GM12878 (cell line): ENCODE data around the gene STX12. TPM values are rescaled to one million over a fixed set of nuclear protein-coding genes. Genes with fewer than 3 reads are reported as not detected.
"Not testable (repeated sequence)": the region's sequence is repeated elsewhere in the genome, so short reads cannot be mapped to it uniquely, and the experiment has no call there.

Experiments
- ATAC-seq: fragments of 200-7000 bp; cut with Tn5 transposase; 3 replicates; pipeline ENCODE4 v1.9.1; 2020; ENCODE audit warnings: mild to moderate bottlenecking, moderate library complexity
- BruUV-seq: library from RNA; stranded (reverse); fragments of 400-500 nt; replicated peaks from 2 replicates; lab custom pipeline; 2021; lab: Mats Ljungman, UMichigan
- CTCF ChIA-PET: fragments of 300-600 bp; sonication (Branson Sonifier 250); formaldehyde crosslinking; extraction: SDS; loops from one replicate; lab custom pipeline; 2021; ENCODE audit warnings: inconsistent platforms; lab: Yijun Ruan, JAX
- POLR2A ChIA-PET: fragments of 350-600 bp; formaldehyde crosslinking; extraction: SDS; loops from one replicate; lab custom pipeline; 2021; ENCODE audit warnings: inconsistent platforms; lab: Charles Lee
- RAD21 ChIA-PET: fragments of 300-600 bp; sonication (Branson Sonifier 250); formaldehyde crosslinking; loops from one replicate; lab custom pipeline; 2023; ENCODE audit warnings: antibody characterized with exemption; ENCODE audit not compliant: unreplicated experiment; lab: Charles Lee
- SMC1A ChIA-PET: fragments of 300-600 bp; sonication (Branson Sonifier 250); formaldehyde crosslinking; loops from one replicate; lab custom pipeline; 2023; ENCODE audit not compliant: unreplicated experiment, uncharacterized antibody; lab: Charles Lee
- DNase-seq: peaks from one replicate; pipeline ENCODE4 v3.0.0-alpha.2; 2011; ENCODE audit warnings: low read depth, low spot score
- FAIRE-seq: peaks from 3 replicates; lab custom pipeline; 2011; peaks lifted over from hg19 to GRCh38; lab: Jason Lieb, UNC
- H2AFZ ChIP-seq: 2 replicates; pipeline ENCODE4 v1.6.0; 2011; ENCODE audit warnings: low read depth, low read length, control low read depth; ENCODE audit not compliant: control insufficient read depth
- H3K27ac ChIP-seq: 2 replicates; pipeline ENCODE4 v1.5.1; 2011; ENCODE audit warnings: control low read depth; ENCODE audit not compliant: control insufficient read depth, insufficient read depth
- H3K27me3 ChIP-seq, 2 experiments: replicated peaks in 1 of 2; 2 replicates each; pipeline versions ENCODE4 v1.6.0 to v1.6.1; 2011; ENCODE audit warnings: low read length in 1 of 2; ENCODE audit not compliant: control insufficient read depth in 2 of 2, insufficient read depth in 2 of 2
- H3K36me3 ChIP-seq, 2 experiments: 2 replicates each; pipeline ENCODE4 v1.5.1; 2011; ENCODE audit warnings: low read length in 1 of 2; ENCODE audit not compliant: control insufficient read depth in 2 of 2, insufficient read depth in 2 of 2
- H3K4me1 ChIP-seq: 2 replicates; pipeline ENCODE4 v1.6.1; 2011; ENCODE audit warnings: mild to moderate bottlenecking, low read length, moderate library complexity, mixed read lengths; ENCODE audit not compliant: control insufficient read depth, insufficient read depth
- H3K4me2 ChIP-seq: 2 replicates; pipeline ENCODE4 v1.6.0; 2011; ENCODE audit warnings: control low read depth; ENCODE audit not compliant: control insufficient read depth, insufficient read depth
- H3K4me3 ChIP-seq: fragments of 200-600 bp; sonication (generic); 2 replicates; pipeline ENCODE4 v1.5.1; 2016
- H3K79me2 ChIP-seq: 2 replicates; pipeline ENCODE4 v1.6.0; 2011; ENCODE audit warnings: low read length; ENCODE audit not compliant: control insufficient read depth, insufficient read depth
- H3K9ac ChIP-seq: 2 replicates; pipeline ENCODE4 v1.8.0; 2011; ENCODE audit warnings: low read length, control low read depth, mixed read lengths; ENCODE audit not compliant: control insufficient read depth, insufficient read depth
- H3K9me3 ChIP-seq: replicated peaks from 3 replicates; pipeline ENCODE4 v1.5.1; 2011; ENCODE audit warnings: mild to moderate bottlenecking, low read length; ENCODE audit not compliant: control insufficient read depth, insufficient read depth
- H4K20me1 ChIP-seq: 2 replicates; pipeline ENCODE4 v1.6.0; 2011; ENCODE audit not compliant: control insufficient read depth, insufficient read depth
- ATF7 ChIP-seq: fragments of 450-650 bp; IDR thresholded peaks from 2 replicates; pipeline ENCODE4 v1.6.1; 2016; ENCODE audit warnings: low read depth, mild to moderate bottlenecking
- EGR1 ChIP-seq, 2 experiments: IDR thresholded peaks; 1 replicate in 1 of 2; 2 replicates in 1 of 2; pipeline ENCODE4 v1.6.1; 2011 to 2012; ENCODE audit warnings: low read depth in 2 of 2, low read length in 2 of 2, borderline replicate concordance in 1 of 2, mild to moderate bottlenecking in 1 of 2, moderate library complexity in 1 of 2
- POLR2A ChIP-seq: IDR thresholded peaks from 2 replicates; pipeline ENCODE4 v1.6.1; 2011; ENCODE audit warnings: low read depth, mild to moderate bottlenecking, low read length
- WGBS: methylation state at CpG from one replicate; pipeline ENCODE4 v1.1.6; 2016; ENCODE audit warnings: low lambda C conversion rate; ENCODE audit not compliant: insufficient replicate concordance, insufficient coverage; ENCODE audit errors: missing lambda C conversion rate; 5-methylcytosine and 5-hydroxymethylcytosine counted together
- in situ Hi-C: fragments of 300-500 bp; cut with MboI; formaldehyde crosslinking; loops from 9 replicates; pipeline ENCODE4 v1.14.3; 2018; ENCODE audit warnings: mixed read lengths
- intact Hi-C: fragments of 100-400 bp; cut with micrococcal nuclease; formaldehyde crosslinking; loops from one replicate; pipeline ENCODE4 v1.14.2; 2022; ENCODE audit not compliant: unreplicated experiment
- polyA plus RNA-seq, 11 experiments: library from polyadenylated mRNA; depleted of rRNA in 4 of 11; unstranded in 6 of 11; stranded (reverse) in 5 of 11; fragments of >200 nt; fragmentation: Nextera tagmentation in 4 of 11; fragmentation: Illumina TruSeq in 1 of 11; extraction: Ambion mirVana in 4 of 11; extraction: Trizol in 1 of 11; gene quantifications; 1 replicate in 1 of 11; 2 replicates in 10 of 11; pipeline versions ENCODE4 v1.2.1 to v1.2.3, GENCODE V29; 2011 to 2016; ENCODE audit warnings: inconsistent platforms in 2 of 11, missing spikeins in 2 of 11, low read depth in 1 of 11
- total RNA-seq, 4 experiments: library from RNA; depleted of rRNA in 3 of 4; stranded (reverse); fragments of >200 nt in 3 of 4; fragmentation: Illumina TruSeq in 1 of 4; extraction: Trizol in 1 of 4; gene quantifications; 2 replicates each; pipeline versions ENCODE4 v1.2.1 to v1.2.3, GENCODE V29; 2013 to 2021
- TF ChIP-seq, protein P1 (sequence below): IDR thresholded peaks from 2 replicates; pipeline ENCODE4 v1.6.1; 2012; ENCODE audit warnings: low read depth, low read length, improper control_type of control experiment
- TF ChIP-seq, protein P2 (sequence below): IDR thresholded peaks from 2 replicates; pipeline ENCODE4 v1.6.1; 2012; ENCODE audit warnings: improper control_type of control experiment, low read depth, low read length; ENCODE audit not compliant: insufficient replicate concordance
- TF ChIP-seq, protein P3 (sequence below): IDR thresholded peaks from 2 replicates; pipeline ENCODE4 v1.6.1; 2011; ENCODE audit warnings: borderline replicate concordance, low read depth, mild to moderate bottlenecking, moderate library complexity, low read length; ENCODE audit not compliant: insufficient read depth, poor library complexity, severe bottlenecking

Gene STX12
- total and polyA plus RNA-seq, 10 of the 15 experiments (the other 5 are each of a cell fraction or from before 2014, with no cell fraction given), result 20.2 to 35.0 (median 28.1) TPM

DNA sequence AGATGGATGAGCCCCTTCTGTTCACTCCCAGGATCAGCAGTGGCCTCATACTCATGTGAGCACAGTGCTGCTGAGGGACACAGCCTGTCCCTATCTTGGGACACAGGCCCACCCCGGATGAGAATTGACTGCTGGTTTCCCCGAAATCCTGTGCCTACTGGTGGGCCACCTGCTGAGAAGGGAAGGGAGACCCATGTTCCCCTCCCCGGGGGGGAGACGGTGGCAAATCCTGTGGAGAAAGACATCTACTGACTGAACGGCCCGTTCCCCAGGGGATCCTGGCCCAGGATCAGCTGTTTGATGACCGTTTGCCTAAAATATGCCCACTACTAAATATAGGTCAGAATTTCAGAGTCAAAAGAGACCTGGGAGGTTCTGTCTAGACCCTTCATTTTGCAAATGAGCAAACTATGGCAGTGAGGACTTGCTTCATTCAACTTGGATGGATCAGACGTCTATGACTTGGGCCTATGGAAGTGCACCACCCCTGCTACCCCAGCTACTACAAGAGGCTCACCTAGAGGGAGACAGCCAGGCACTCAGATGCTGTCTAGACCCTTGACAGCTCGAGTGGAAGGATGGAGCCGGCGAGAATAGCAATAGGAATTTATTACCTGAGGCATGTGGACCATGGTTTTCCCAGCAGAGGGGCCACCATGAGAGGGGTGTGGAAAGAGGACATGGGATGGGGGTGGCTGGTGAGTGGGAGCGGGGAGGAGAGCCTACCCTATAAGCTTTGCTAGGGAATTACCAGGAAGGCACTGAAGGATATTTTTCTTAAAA is 83.7 kb downstream of the STX12 start (continued):
- TF ChIP-seq, protein P1, sequence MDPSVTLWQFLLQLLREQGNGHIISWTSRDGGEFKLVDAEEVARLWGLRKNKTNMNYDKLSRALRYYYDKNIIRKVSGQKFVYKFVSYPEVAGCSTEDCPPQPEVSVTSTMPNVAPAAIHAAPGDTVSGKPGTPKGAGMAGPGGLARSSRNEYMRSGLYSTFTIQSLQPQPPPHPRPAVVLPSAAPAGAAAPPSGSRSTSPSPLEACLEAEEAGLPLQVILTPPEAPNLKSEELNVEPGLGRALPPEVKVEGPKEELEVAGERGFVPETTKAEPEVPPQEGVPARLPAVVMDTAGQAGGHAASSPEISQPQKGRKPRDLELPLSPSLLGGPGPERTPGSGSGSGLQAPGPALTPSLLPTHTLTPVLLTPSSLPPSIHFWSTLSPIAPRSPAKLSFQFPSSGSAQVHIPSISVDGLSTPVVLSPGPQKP, result no peak
- TF ChIP-seq, protein P2, sequence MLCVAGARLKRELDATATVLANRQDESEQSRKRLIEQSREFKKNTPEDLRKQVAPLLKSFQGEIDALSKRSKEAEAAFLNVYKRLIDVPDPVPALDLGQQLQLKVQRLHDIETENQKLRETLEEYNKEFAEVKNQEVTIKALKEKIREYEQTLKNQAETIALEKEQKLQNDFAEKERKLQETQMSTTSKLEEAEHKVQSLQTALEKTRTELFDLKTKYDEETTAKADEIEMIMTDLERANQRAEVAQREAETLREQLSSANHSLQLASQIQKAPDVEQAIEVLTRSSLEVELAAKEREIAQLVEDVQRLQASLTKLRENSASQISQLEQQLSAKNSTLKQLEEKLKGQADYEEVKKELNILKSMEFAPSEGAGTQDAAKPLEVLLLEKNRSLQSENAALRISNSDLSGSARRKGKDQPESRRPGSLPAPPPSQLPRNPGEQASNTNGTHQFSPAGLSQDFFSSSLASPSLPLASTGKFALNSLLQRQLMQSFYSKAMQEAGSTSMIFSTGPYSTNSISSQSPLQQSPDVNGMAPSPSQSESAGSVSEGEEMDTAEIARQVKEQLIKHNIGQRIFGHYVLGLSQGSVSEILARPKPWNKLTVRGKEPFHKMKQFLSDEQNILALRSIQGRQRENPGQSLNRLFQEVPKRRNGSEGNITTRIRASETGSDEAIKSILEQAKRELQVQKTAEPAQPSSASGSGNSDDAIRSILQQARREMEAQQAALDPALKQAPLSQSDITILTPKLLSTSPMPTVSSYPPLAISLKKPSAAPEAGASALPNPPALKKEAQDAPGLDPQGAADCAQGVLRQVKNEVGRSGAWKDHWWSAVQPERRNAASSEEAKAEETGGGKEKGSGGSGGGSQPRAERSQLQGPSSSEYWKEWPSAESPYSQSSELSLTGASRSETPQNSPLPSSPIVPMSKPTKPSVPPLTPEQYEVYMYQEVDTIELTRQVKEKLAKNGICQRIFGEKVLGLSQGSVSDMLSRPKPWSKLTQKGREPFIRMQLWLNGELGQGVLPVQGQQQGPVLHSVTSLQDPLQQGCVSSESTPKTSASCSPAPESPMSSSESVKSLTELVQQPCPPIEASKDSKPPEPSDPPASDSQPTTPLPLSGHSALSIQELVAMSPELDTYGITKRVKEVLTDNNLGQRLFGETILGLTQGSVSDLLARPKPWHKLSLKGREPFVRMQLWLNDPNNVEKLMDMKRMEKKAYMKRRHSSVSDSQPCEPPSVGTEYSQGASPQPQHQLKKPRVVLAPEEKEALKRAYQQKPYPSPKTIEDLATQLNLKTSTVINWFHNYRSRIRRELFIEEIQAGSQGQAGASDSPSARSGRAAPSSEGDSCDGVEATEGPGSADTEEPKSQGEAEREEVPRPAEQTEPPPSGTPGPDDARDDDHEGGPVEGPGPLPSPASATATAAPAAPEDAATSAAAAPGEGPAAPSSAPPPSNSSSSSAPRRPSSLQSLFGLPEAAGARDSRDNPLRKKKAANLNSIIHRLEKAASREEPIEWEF, result no peak
- TF ChIP-seq EGR1 (IDR thresholded peaks at IDR 0.05; ENCODE audit: borderline replicate concordance in 1 of 2, low read depth in 2 of 2, low read length in 2 of 2) (no peak), ATF7 (no peak), POLR2A (no peak)
- TF ChIP-seq, protein P3, sequence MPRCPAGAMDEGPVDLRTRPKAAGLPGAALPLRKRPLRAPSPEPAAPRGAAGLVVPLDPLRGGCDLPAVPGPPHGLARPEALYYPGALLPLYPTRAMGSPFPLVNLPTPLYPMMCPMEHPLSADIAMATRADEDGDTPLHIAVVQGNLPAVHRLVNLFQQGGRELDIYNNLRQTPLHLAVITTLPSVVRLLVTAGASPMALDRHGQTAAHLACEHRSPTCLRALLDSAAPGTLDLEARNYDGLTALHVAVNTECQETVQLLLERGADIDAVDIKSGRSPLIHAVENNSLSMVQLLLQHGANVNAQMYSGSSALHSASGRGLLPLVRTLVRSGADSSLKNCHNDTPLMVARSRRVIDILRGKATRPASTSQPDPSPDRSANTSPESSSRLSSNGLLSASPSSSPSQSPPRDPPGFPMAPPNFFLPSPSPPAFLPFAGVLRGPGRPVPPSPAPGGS, result no peak

DNA sequence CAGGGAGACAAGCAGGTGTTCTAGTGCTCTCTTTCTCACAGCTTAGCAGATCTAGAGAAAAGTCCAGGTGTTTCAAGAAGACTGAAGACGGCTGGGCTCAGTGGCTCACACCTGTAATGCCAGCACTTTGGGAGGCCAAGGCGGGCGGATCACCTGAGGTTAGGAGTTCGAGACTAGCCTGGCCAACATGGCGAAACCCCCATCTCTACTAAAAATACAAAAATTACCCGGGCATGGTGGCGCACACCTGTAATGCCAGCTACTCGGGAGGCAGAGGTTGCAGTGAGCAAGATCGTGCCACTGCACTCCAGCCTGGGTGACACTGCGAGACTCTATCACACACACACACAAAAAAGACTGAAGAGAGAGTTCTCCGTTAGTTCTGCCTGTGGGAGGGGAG is 84.5 kb downstream of the STX12 start:
- intact Hi-C loops, result loop anchor here (5.0 kb wide), 1 partner anchor 230 kb away; the partner anchor contains the start of gene EYA3
- ChIA-PET SMC1A (interaction anchor here (0.6 to 5.1 kb wide), 21 partner anchors 12 to 356 kb away, joined by 3 to 44 read pairs (median 4); partner anchors contain the start of genes EYA3 and SMPDL3B), CTCF (interaction anchor here (0.6 to 5.0 kb wide), 29 partner anchors 9 to 502 kb away, joined by 3 to 50 read pairs (median 4); no protein-coding TSS in a partner anchor), RAD21 (interaction anchor here (0.6 to 4.5 kb wide), 30 partner anchors 9 to 355 kb away, joined by 3 to 32 read pairs (median 4); partner anchors contain the start of genes EYA3, FAM76A, IFI6 and XKR8), POLR2A (interaction anchor here (0.7 kb wide), 1 partner anchor 200 kb away, joined by 6 read pairs; no protein-coding TSS in a partner anchor)
- H3K9ac ChIP-seq, H4K20me1 ChIP-seq, FAIRE-seq, ATAC-seq, H3K4me3 ChIP-seq, BruUV-seq, H2AFZ ChIP-seq, H3K27me3 ChIP-seq, H3K36me3 ChIP-seq, H3K4me2 ChIP-seq, H3K79me2 ChIP-seq, H3K27ac ChIP-seq, H3K9me3 ChIP-seq, in situ Hi-C loops, DNase-seq, H3K4me1 ChIP-seq: not testable (repeated sequence)
- WGBS, result 52% methylated on average over 11 of the region's 11 CpGs
